Effector memory CD8-positive, alpha-beta T cell (primary cell): ENCODE measurements around the gene MLST8.

ENCODE experiments used
- ATAC-seq: fragments of 150-1000 bp; cut with Tn5 transposase; replicated peaks from 2 replicates; pipeline ENCODE4 v1.10.0; 2021; ENCODE audit warnings: mild to moderate bottlenecking, moderate library complexity
- DNase-seq, 3 experiments: peaks; one replicate each; pipeline ENCODE4 v3.0.0; 2021
- H3K27ac Mint-ChIP-seq, 2 donors: one replicate each; pipeline ENCODE4 v1.8.0; 2022; ENCODE audit warnings: mild to moderate bottlenecking in 2 of 2, mixed read lengths in 2 of 2, moderate library complexity in 2 of 2
- H3K27me3 Mint-ChIP-seq, 2 donors: one replicate each; pipeline ENCODE4 v1.8.0; 2022; ENCODE audit warnings: mixed read lengths in 2 of 2
- H3K36me3 Mint-ChIP-seq: one replicate; pipeline ENCODE4 v1.8.0; 2022; ENCODE audit warnings: mild to moderate bottlenecking, moderate library complexity, mixed read lengths; ENCODE audit not compliant: insufficient read depth
- H3K4me1 Mint-ChIP-seq, 2 donors: one replicate each; pipeline ENCODE4 v1.8.0; 2022; ENCODE audit warnings: low read depth in 2 of 2, mixed read lengths in 2 of 2
- H3K4me3 Mint-ChIP-seq, 2 donors: one replicate each; pipeline ENCODE4 v1.8.0; 2022; ENCODE audit warnings: mild to moderate bottlenecking in 2 of 2, mixed read lengths in 2 of 2, moderate library complexity in 2 of 2
- H3K9me3 Mint-ChIP-seq, 2 donors: one replicate each; pipeline ENCODE4 v1.8.0; 2022; ENCODE audit warnings: mixed read lengths in 2 of 2

MLST8 gene

GRCh38 chr16:2166263-2167067, 38.8 kb upstream of the MLST8 start:
- Mint-ChIP-seq H3K4me3 (no peak overlapping the region), H3K4me1 (peaks cover 7 to 9% of the 10 kb centered on the region in 2 donors), H3K27me3 (no peaks in the 10 kb centered on the region), H3K36me3 (peaks cover 4% of the 10 kb centered on the region), H3K27ac (peak overlapping the region in 1 of 2 donors; percentile 44), H3K9me3 (no peaks in the 10 kb centered on the region)
- DNase-seq (no peak), ATAC-seq (no peak)

GRCh38 chr16:2167068-2167638, 38.1 kb upstream of the MLST8 start:
- Mint-ChIP-seq H3K9me3 (no peaks in the 10 kb centered on the region), H3K4me3 (no peak overlapping the region), H3K36me3 (peaks cover 4% of the 10 kb centered on the region), H3K27ac (no peak overlapping the region), H3K27me3 (no peaks in the 10 kb centered on the region), H3K4me1 (peaks cover 3% of the 10 kb centered on the region in 2 donors)
- ATAC-seq, result no peak
- DNase-seq, result no peak

- DNase-seq, result no peak
- Mint-ChIP-seq H3K4me1 (peaks cover 0 to 1% of the 10 kb centered on the region in 2 donors), H3K27ac (no peak overlapping the region), H3K27me3 (no peaks in the 10 kb centered on the region), H3K9me3 (no peaks in the 10 kb centered on the region), H3K36me3 (peaks cover 8% of the 10 kb centered on the region), H3K4me3 (no peak overlapping the region)
- ATAC-seq, result no peak
Observed at GRCh38 chr16:2170080-2170479, 35.2 kb upstream of the MLST8 start.

GRCh38 chr16:2170587-2171435, 34.4 kb upstream of the MLST8 start:
- Mint-ChIP-seq H3K27me3 (no peaks in the 10 kb centered on the region), H3K9me3 (no peaks in the 10 kb centered on the region), H3K36me3 (peaks cover 8% of the 10 kb centered on the region), H3K4me3 (no peak overlapping the region), H3K4me1 (peaks cover 0 to 1% of the 10 kb centered on the region in 2 donors), H3K27ac (no peak overlapping the region)
- ATAC-seq (no peak), DNase-seq (no peak)

GRCh38 chr16:2171601-2172178, 33.6 kb upstream of the MLST8 start:
- Mint-ChIP-seq H3K4me1 (peaks cover 0 to 1% of the 10 kb centered on the region in 2 donors), H3K36me3 (peaks cover 10% of the 10 kb centered on the region)

DNA sequence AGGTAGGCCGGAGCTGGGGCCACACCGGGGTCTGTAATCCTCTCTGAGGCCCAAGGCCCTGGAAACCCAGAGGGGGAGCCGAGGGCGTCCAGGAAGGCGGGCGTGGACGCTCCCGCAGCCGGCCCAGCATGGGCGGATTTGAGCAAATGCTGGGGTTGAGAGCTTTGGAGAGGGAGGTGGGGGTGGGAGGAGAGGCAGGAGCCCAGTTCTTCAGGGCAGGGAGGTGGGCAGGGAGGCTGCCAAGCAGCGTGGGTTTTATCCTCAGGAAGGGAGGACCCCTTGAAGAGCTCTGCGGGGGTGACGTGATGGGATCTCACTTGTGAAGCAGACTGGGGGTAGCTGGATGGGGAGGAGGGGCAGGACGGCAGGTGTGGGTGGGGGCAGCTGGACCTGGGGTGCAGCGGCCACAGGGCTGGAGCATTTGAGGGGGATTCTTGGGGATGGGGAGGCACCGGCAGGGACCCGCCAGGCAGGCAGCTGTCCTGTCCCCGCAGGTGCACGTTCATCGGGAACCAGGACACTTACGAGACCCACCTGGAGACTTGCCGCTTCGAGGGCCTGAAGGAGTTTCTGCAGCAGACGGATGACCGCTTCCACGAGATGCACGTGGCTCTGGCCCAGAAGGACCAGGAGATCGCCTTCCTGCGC, 32.4 kb upstream of the MLST8 start:
- no peaks in the 10 kb centered on the region for H3K9me3 Mint-ChIP-seq
- H3K27ac Mint-ChIP-seq, result peak overlapping the region in 1 of 2 donors; percentile 65
- DNase-seq (no peak), ATAC-seq (no peak)
- no peak overlapping the region for H3K4me3 Mint-ChIP-seq
- peaks cover 0 to 1% of the 10 kb centered on the region in 2 donors for H3K4me1 Mint-ChIP-seq
- no peaks in the 10 kb centered on the region for H3K27me3 Mint-ChIP-seq
- H3K36me3 Mint-ChIP-seq, result peaks cover 10% of the 10 kb centered on the region

More at GRCh38 chr16:2171601-2172178, 33.6 kb upstream of the MLST8 start:
- no peak for DNase-seq
- H3K4me3 Mint-ChIP-seq, result no peak overlapping the region
- H3K9me3 Mint-ChIP-seq, result no peaks in the 10 kb centered on the region
- no peak for ATAC-seq
- H3K27ac Mint-ChIP-seq, result no peak overlapping the region
- H3K27me3 Mint-ChIP-seq, result no peaks in the 10 kb centered on the region

DNA sequence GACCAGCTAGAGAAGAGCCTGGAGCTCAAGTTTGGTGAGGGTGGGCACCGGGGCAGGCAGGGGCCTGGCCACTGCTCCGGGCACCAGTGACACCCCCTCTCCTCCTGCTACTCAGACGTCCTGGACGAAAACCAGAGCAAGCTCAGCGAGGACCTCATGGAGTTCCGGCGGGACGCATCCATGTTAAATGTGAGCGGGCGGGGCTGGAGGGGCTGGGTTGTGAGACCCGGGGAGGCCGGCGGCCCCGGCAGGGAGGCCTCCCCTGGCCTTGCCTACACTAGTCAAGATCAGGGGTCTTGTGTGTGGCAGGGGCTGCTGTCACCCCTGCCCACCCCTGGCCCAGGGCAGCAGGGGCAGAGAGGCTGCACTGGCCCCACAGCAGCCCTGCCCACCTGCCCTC, 31.9 kb upstream of the MLST8 start:
- Mint-ChIP-seq H3K4me3 (no peak overlapping the region), H3K4me1 (peaks cover 0 to 1% of the 10 kb centered on the region in 2 donors)
- no peak for DNase-seq

GRCh38 chr16:2173916-2174315, 31.3 kb upstream of the MLST8 start:
- no peaks in the 10 kb centered on the region for H3K9me3 Mint-ChIP-seq
- H3K4me1 Mint-ChIP-seq, result peaks cover 0 to 1% of the 10 kb centered on the region in 2 donors
- no peak for ATAC-seq
- H3K36me3 Mint-ChIP-seq, result peaks cover 10% of the 10 kb centered on the region
- H3K27ac Mint-ChIP-seq, result peak overlapping the region in 1 of 2 donors; percentile 49
- H3K27me3 Mint-ChIP-seq, result no peaks in the 10 kb centered on the region
- H3K4me3 Mint-ChIP-seq, result no peak overlapping the region
- no peak for DNase-seq

More for the DNA sequence above, 31.9 kb upstream of the MLST8 start:
- Mint-ChIP-seq H3K9me3 (no peaks in the 10 kb centered on the region), H3K27ac (peak overlapping the region in 1 of 2 donors; percentile 65), H3K27me3 (no peaks in the 10 kb centered on the region), H3K36me3 (peaks cover 10% of the 10 kb centered on the region)
- ATAC-seq, result no peak

GRCh38 chr16:2174396-2175131, 30.7 kb upstream of the MLST8 start:
- DNase-seq (no peak), ATAC-seq (no peak)
- H3K27me3 Mint-ChIP-seq, result no peaks in the 10 kb centered on the region
- H3K27ac Mint-ChIP-seq, result no peak overlapping the region
- H3K4me1 Mint-ChIP-seq, result peaks cover 0 to 1% of the 10 kb centered on the region in 2 donors
- H3K4me3 Mint-ChIP-seq, result no peak overlapping the region
- peaks cover 10% of the 10 kb centered on the region for H3K36me3 Mint-ChIP-seq
- H3K9me3 Mint-ChIP-seq, result no peaks in the 10 kb centered on the region

DNA sequence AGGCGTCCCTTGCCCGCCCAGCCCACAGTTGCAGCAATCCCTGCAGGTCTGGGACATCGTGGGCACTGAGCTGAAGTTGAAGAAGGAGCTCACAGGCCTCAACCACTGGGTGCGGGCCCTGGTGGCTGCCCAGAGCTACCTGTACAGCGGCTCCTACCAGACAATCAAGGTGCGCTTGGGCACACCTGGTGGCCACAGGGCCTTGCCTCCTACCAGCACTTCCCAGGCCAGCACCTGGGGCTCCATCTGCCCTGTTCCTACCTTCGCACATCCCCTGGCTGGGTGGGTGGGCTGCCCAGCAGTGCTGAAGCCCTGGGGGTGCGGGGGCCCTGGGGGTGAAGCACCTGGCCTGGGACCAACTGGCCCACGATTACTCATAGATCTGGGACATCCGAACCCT, 29.8 kb upstream of the MLST8 start:
- Mint-ChIP-seq H3K4me3 (no peak overlapping the region), H3K9me3 (no peaks in the 10 kb centered on the region), H3K27ac (no peak overlapping the region), H3K36me3 (peaks cover 10% of the 10 kb centered on the region), H3K4me1 (peaks cover 0 to 1% of the 10 kb centered on the region in 2 donors), H3K27me3 (no peaks in the 10 kb centered on the region)
- no peak for DNase-seq
- no peak for ATAC-seq

DNA sequence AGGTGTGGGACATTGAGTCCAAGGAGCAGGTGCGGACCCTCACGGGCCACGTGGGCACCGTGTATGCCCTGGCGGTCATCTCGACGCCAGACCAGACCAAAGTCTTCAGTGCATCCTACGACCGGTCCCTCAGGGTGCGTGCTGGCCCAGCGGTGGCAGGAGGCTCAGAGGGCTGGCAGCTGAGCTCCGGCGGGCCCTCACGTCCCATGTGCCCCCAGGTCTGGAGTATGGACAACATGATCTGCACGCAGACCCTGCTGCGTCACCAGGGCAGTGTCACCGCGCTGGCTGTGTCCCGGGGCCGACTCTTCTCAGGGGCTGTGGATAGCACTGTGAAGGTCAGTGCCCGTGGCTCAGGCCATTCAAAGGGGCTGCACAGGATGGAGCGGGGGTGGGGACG, 29.2 kb upstream of the MLST8 start:
- H3K36me3 Mint-ChIP-seq, result peaks cover 10% of the 10 kb centered on the region

DNA sequence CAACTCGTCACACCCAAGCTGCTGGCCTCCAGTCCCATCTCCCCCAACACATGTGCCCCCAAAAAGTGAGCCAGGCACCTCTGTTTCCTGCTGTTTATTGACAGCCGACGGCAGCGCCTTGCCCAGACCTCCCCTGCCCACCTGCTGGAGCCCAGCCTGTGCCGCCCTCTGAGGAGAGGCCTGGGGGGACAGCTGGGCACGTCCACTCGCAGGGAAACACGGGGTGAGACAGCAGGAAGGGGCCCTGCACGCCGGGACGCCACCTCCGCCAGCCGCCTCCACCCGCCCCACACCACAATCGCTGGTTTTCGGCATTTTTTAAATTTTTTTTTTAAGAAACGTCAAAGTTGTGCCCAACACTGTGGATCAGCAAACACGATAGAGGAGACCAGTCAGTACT, 28.2 kb upstream of the MLST8 start:
- no peak for DNase-seq
- Mint-ChIP-seq H3K27me3 (no peaks in the 10 kb centered on the region), H3K9me3 (no peaks in the 10 kb centered on the region), H3K4me1 (peaks cover under 1 to 4% of the 10 kb centered on the region in 2 donors), H3K4me3 (no peak overlapping the region), H3K36me3 (peaks cover 10% of the 10 kb centered on the region), H3K27ac (no peak overlapping the region)
- no peak for ATAC-seq

More for the DNA sequence above, 29.2 kb upstream of the MLST8 start:
- H3K9me3 Mint-ChIP-seq, result no peaks in the 10 kb centered on the region
- peaks cover 0 to 1% of the 10 kb centered on the region in 2 donors for H3K4me1 Mint-ChIP-seq
- no peak for DNase-seq
- no peak overlapping the region for H3K4me3 Mint-ChIP-seq
- no peak for ATAC-seq
- H3K27ac Mint-ChIP-seq, result no peak overlapping the region
- H3K27me3 Mint-ChIP-seq, result no peaks in the 10 kb centered on the region
